Hypothalamus (tissue), 51 donors: ENCODE measurements around the gene PDE9A.
A peak's percentile ranks its signal among the peaks of the same experiment; 100 is the strongest.

Experiments
- DNase-seq, 51 donors: peaks; one replicate each; lab custom pipeline; 2025; lab: John Stamatoyannopoulos, UW

PDE9A gene

GRCh38 chr21:42684109-42684916 is 30.9 kb downstream of the PDE9A start:
- peak in 3 of 51 donors; percentile 2 to 20 (median 16) for DNase-seq

- DNase-seq = peak in 1 of 51 donors; percentile 8
Observed at GRCh38 chr21:42685036-42685435, 31.6 kb downstream of the PDE9A start.

GRCh38 chr21:42685954-42686500 is 32.6 kb downstream of the PDE9A start:
- DNase-seq = no peak

GRCh38 chr21:42687796-42688195 is 34.4 kb downstream of the PDE9A start:
- no peak for DNase-seq

- no peak for DNase-seq
Observed at GRCh38 chr21:42688226-42688840, 34.9 kb downstream of the PDE9A start.

- DNase-seq = no peak
Observed at GRCh38 chr21:42688841-42689371, 35.5 kb downstream of the PDE9A start.

GRCh38 chr21:42690586-42690985 is 37.2 kb downstream of the PDE9A start:
- no peak for DNase-seq

- DNase-seq = no peak
Observed at GRCh38 chr21:42691901-42692559, 38.6 kb downstream of the PDE9A start.

GRCh38 chr21:42692688-42693087 is 39.3 kb downstream of the PDE9A start:
- no peak for DNase-seq

GRCh38 chr21:42694751-42695696 is 41.6 kb downstream of the PDE9A start:
- DNase-seq = no peak

- peak in 2 of 51 donors; percentile 3 to 6 for DNase-seq
Observed at GRCh38 chr21:42695697-42696380, 42.4 kb downstream of the PDE9A start.

GRCh38 chr21:42696501-42697040 is 43.1 kb downstream of the PDE9A start:
- no peak for DNase-seq

GRCh38 chr21:42698733-42699132 is 45.3 kb downstream of the PDE9A start:
- no peak for DNase-seq

- no peak for DNase-seq
Observed at GRCh38 chr21:42699196-42699595, 45.8 kb downstream of the PDE9A start.

GRCh38 chr21:42701706-42702456 is 48.5 kb downstream of the PDE9A start:
- no peak for DNase-seq

GRCh38 chr21:42702720-42703119 is 49.3 kb downstream of the PDE9A start:
- DNase-seq = no peak

- no peak for DNase-seq
Observed at GRCh38 chr21:42703136-42703908, 49.9 kb downstream of the PDE9A start.

- no peak for DNase-seq
Observed at GRCh38 chr21:42703965-42704364, 50.5 kb downstream of the PDE9A start.
